CD4-positive, alpha-beta T cell treated with Interleukin-15 for 1 hour (primary cell): ENCODE results near the gene PVRIG.
"Not testable (repeated sequence)": the region's sequence is repeated elsewhere in the genome, so short reads cannot be mapped to it uniquely, and the experiment has no call there.

Source experiments
- DNase-seq: peaks from one replicate; pipeline ENCODE4 v3.0.0-alpha.2; 2020

Gene PVRIG

GRCh38 chr7:100195901-100196322 is 23.8 kb upstream of the PVRIG start:
- not testable (repeated sequence) for DNase-seq

- no peak for DNase-seq
Observed at GRCh38 chr7:100198266-100198665, 21.5 kb upstream of the PVRIG start.

GRCh38 chr7:100200693-100201092 is 19.1 kb upstream of the PVRIG start:
- no peak for DNase-seq

GRCh38 chr7:100204454-100204853 is 15.3 kb upstream of the PVRIG start:
- no peak for DNase-seq

- DNase-seq: no peak
Observed at GRCh38 chr7:100208911-100209408, 10.8 kb upstream of the PVRIG start.

GRCh38 chr7:100209493-100209892 is 10.3 kb upstream of the PVRIG start:
- DNase-seq: no peak

GRCh38 chr7:100210805-100211204 is 8.9 kb upstream of the PVRIG start:
- DNase-seq: no peak

GRCh38 chr7:100211342-100211780 is 8.4 kb upstream of the PVRIG start:
- DNase-seq: peak; percentile 62

GRCh38 chr7:100212631-100213286 is 7.0 kb upstream of the PVRIG start:
- DNase-seq: no peak

GRCh38 chr7:100213672-100214071 is 6.1 kb upstream of the PVRIG start:
- no peak for DNase-seq

GRCh38 chr7:100214356-100214755 is 5.4 kb upstream of the PVRIG start:
- peak; percentile 26 for DNase-seq

GRCh38 chr7:100215895-100216294 is 3.9 kb upstream of the PVRIG start:
- DNase-seq: no peak

GRCh38 chr7:100217934-100218333 is 1.8 kb upstream of the PVRIG start:
- DNase-seq: peak; percentile 79

- DNase-seq: no peak
Observed at GRCh38 chr7:100219271-100219737, 445 bp upstream of the PVRIG start.

GRCh38 chr7:100220586-100221230 is 959 bp downstream of the PVRIG start:
- DNase-seq: no peak

GRCh38 chr7:100221231-100221718 is 1.5 kb downstream of the PVRIG start:
- peak; percentile 84 for DNase-seq

GRCh38 chr7:100221767-100222444 is 2.2 kb downstream of the PVRIG start:
- DNase-seq: no peak

- DNase-seq: no peak
Observed at GRCh38 chr7:100222445-100223132, 2.8 kb downstream of the PVRIG start.

GRCh38 chr7:100223376-100223927 is 3.7 kb downstream of the PVRIG start:
- DNase-seq: not testable (repeated sequence)

- DNase-seq: not testable (repeated sequence)
Observed at GRCh38 chr7:100224891-100225290, 5.1 kb downstream of the PVRIG start.

GRCh38 chr7:100234660-100235317 is 15.0 kb downstream of the PVRIG start:
- not testable (repeated sequence) for DNase-seq

GRCh38 chr7:100239975-100240374 is 20.2 kb downstream of the PVRIG start:
- DNase-seq: not testable (repeated sequence)
